ENCODE results near the gene PRKCD. TPM values are rescaled to one million over a fixed set of nuclear protein-coding genes. Genes with fewer than 3 reads are reported as not detected.
A peak's percentile ranks its signal among the peaks of the same experiment; 100 is the strongest.

PRKCD gene
- total RNA-seq, 1 donor from 2014 or later, result 3.9 TPM

- Histone ChIP-seq H3K36me3 (ENCODE audit: control insufficient read depth, insufficient read depth, low read length) (peaks cover under 1% of the 10 kb centered on the region), H3K4me3 (ENCODE audit: low read depth, low read length) (no peak overlapping the region), H3K27me3 (ENCODE audit: control insufficient read depth, insufficient read depth, low read length) (no peaks in the 10 kb centered on the region)
- no peak for FAIRE-seq
- DNase-seq (ENCODE audit: low read depth), result no peak
- no peak for TF ChIP-seq CTCF (IDR thresholded peaks at IDR 0.05; ENCODE audit: insufficient read depth, low read length, severe bottlenecking)
Observed at GRCh38 chr3:53198256-53198977, 37.4 kb downstream of the PRKCD start.

GRCh38 chr3:53198996-53199395, 38.0 kb downstream of the PRKCD start:
- no peaks in the 10 kb centered on the region for H3K36me3 ChIP-seq (ENCODE audit: control insufficient read depth, insufficient read depth, low read length)
- DNase-seq (ENCODE audit: low read depth) (no peak), FAIRE-seq (peak; percentile 36)
- H3K27me3 ChIP-seq (ENCODE audit: control insufficient read depth, insufficient read depth, low read length), result no peaks in the 10 kb centered on the region
- H3K4me3 ChIP-seq (ENCODE audit: low read depth, low read length), result no peak overlapping the region
- TF ChIP-seq CTCF (IDR thresholded peaks at IDR 0.05; ENCODE audit: insufficient read depth, low read length, severe bottlenecking), result no peak

GRCh38 chr3:53199834-53200233, 38.8 kb downstream of the PRKCD start:
- no peak for FAIRE-seq
- TF ChIP-seq CTCF (IDR thresholded peaks at IDR 0.05; ENCODE audit: insufficient read depth, low read length, severe bottlenecking), result peak; percentile 29

GRCh38 chr3:53200501-53201498, 39.8 kb downstream of the PRKCD start:
- Histone ChIP-seq H3K36me3 (ENCODE audit: control insufficient read depth, insufficient read depth, low read length) (no peaks in the 10 kb centered on the region), H3K27me3 (ENCODE audit: control insufficient read depth, insufficient read depth, low read length) (no peaks in the 10 kb centered on the region), H3K4me3 (ENCODE audit: low read depth, low read length) (no peak overlapping the region)
- DNase-seq (ENCODE audit: low read depth), result no peak
- no peak for FAIRE-seq
- TF ChIP-seq CTCF (IDR thresholded peaks at IDR 0.05; ENCODE audit: insufficient read depth, low read length, severe bottlenecking), result no peak

More at GRCh38 chr3:53199834-53200233, 38.8 kb downstream of the PRKCD start:
- Histone ChIP-seq H3K4me3 (ENCODE audit: low read depth, low read length) (no peak overlapping the region), H3K27me3 (ENCODE audit: control insufficient read depth, insufficient read depth, low read length) (no peaks in the 10 kb centered on the region), H3K36me3 (ENCODE audit: control insufficient read depth, insufficient read depth, low read length) (no peaks in the 10 kb centered on the region)
- DNase-seq (ENCODE audit: low read depth), result no peak

- H3K4me3 ChIP-seq (ENCODE audit: low read depth, low read length), result no peak overlapping the region
- no peak for TF ChIP-seq CTCF (IDR thresholded peaks at IDR 0.05; ENCODE audit: insufficient read depth, low read length, severe bottlenecking)
- no peaks in the 10 kb centered on the region for H3K36me3 ChIP-seq (ENCODE audit: control insufficient read depth, insufficient read depth, low read length)
- DNase-seq (ENCODE audit: low read depth) (no peak), FAIRE-seq (no peak)
- H3K27me3 ChIP-seq (ENCODE audit: control insufficient read depth, insufficient read depth, low read length), result no peaks in the 10 kb centered on the region
Observed at GRCh38 chr3:53202331-53203015, 41.5 kb downstream of the PRKCD start.

Data from bronchial epithelial cell (primary cell).